ENCODE measurements around the gene TRIM36. TPM values are rescaled to one million over a fixed set of nuclear protein-coding genes. Genes with fewer than 3 reads are reported as not detected.

The TRIM36 gene
- total RNA-seq, 1 experiment from 2014 or later, result 20.0 TPM

GRCh38 chr5:115096034-115096769, 73.5 kb downstream of the TRIM36 start (continued):
- TF ChIP-seq SMAD3 (CRISPR knock-in tag; IDR thresholded peaks at IDR 0.05; ENCODE audit: borderline replicate concordance) (no peak), USF1 (CRISPR knock-in tag; IDR thresholded peaks at IDR 0.05) (no peak)

GRCh38 chr5:115087951-115088350, 81.8 kb downstream of the TRIM36 start:
- no peak for TF ChIP-seq ZNF423 (CRISPR knock-in tag; IDR thresholded peaks at IDR 0.05)
- no peak for TF ChIP-seq KAT7 (CRISPR knock-in tag; IDR thresholded peaks at IDR 0.05; ENCODE audit: borderline replicate concordance)
- TF ChIP-seq ZNF532 (CRISPR knock-in tag; IDR thresholded peaks at IDR 0.05; ENCODE audit: borderline replicate concordance), result no peak
- no peak for TF ChIP-seq ATF3 (CRISPR knock-in tag; conservative IDR thresholded peaks at IDR 0.05)
- TF ChIP-seq CTCF (IDR thresholded peaks at IDR 0.05), result no peak
- no peak for TF ChIP-seq GABPB1 (CRISPR knock-in tag; IDR thresholded peaks at IDR 0.05)
- TF ChIP-seq ZBTB43 (CRISPR knock-in tag; IDR thresholded peaks at IDR 0.05), result no peak
- TF ChIP-seq TEAD4 (CRISPR knock-in tag; IDR thresholded peaks at IDR 0.05), result no peak
- Mint-ChIP-seq H3K27ac (no peak overlapping the region), H3K9me3 (peaks cover 27% of the 10 kb centered on the region), H3K36me3 (peaks cover 12% of the 10 kb centered on the region; the same call in 1 of the 2 replicates), H3K4me3 (no peak overlapping the region), H3K4me1 (peaks cover 62% of the 10 kb centered on the region), H3K27me3 (ENCODE audit: low read depth) (no peaks in the 10 kb centered on the region)
- no peak for DNase-seq (ENCODE audit: low spot score)
- POLR2A ChIA-PET, result no interaction called here
- CTCF ChIA-PET, result no interaction called here
- no peak for ATAC-seq

GRCh38 chr5:115086473-115086872, 83.2 kb downstream of the TRIM36 start:
- no peak for ATAC-seq
- Mint-ChIP-seq H3K9me3 (peaks cover 30% of the 10 kb centered on the region), H3K4me3 (no peak overlapping the region), H3K4me1 (peaks cover 47% of the 10 kb centered on the region), H3K36me3 (peaks cover 12% of the 10 kb centered on the region; the same call in 1 of the 2 replicates), H3K27ac (no peak overlapping the region), H3K27me3 (ENCODE audit: low read depth) (peaks cover 4% of the 10 kb centered on the region; the same call in 1 of the 2 replicates)
- CTCF ChIA-PET, result no interaction called here
- POLR2A ChIA-PET, result interaction anchor here (0.6 kb wide), 1 partner anchor 226 kb away, joined by 3 read pairs; no protein-coding TSS in a partner anchor
- DNase-seq (ENCODE audit: low spot score), result no peak
- no peak for TF ChIP-seq PREB (CRISPR knock-in tag; IDR thresholded peaks at IDR 0.05; ENCODE audit: borderline replicate concordance)
- no peak for TF ChIP-seq AR (CRISPR knock-in tag; IDR thresholded peaks at IDR 0.05)
- no peak for TF ChIP-seq ZNF671 (CRISPR knock-in tag; IDR thresholded peaks at IDR 0.05)
- TF ChIP-seq USF1 (CRISPR knock-in tag; IDR thresholded peaks at IDR 0.05), result no peak
- TF ChIP-seq FOXP4 (CRISPR knock-in tag; IDR thresholded peaks at IDR 0.05), result no peak
- no peak for TF ChIP-seq ZBTB21 (CRISPR knock-in tag; IDR thresholded peaks at IDR 0.05; ENCODE audit: borderline replicate concordance)
- no peak for TF ChIP-seq ZNF232 (CRISPR knock-in tag; IDR thresholded peaks at IDR 0.05)
